NCI-H2227 (cell line): ENCODE data around the gene UBXN10.
A peak's percentile ranks its signal among the peaks of the same experiment; 100 is the strongest.

Source experiments
- DNase-seq: peaks from one replicate; lab custom pipeline; 2025; ENCODE audit not compliant: unreplicated experiment; lab: John Stamatoyannopoulos, UW

The UBXN10 gene

GRCh38 chr1:20182415-20182814 is 3.5 kb upstream of the UBXN10 start:
- DNase-seq, result no peak

GRCh38 chr1:20183035-20183434 is 2.9 kb upstream of the UBXN10 start:
- DNase-seq, result no peak

GRCh38 chr1:20183616-20184271 is 2.2 kb upstream of the UBXN10 start:
- peak; percentile 17 for DNase-seq

- no peak for DNase-seq
Measured at GRCh38 chr1:20184481-20184900, 1.4 kb upstream of the UBXN10 start.

GRCh38 chr1:20184997-20185833 is 681 bp upstream of the UBXN10 start:
- no peak for DNase-seq

- DNase-seq, result peak; percentile 34
Measured at GRCh38 chr1:20187103-20187812, 1.4 kb downstream of the UBXN10 start.

GRCh38 chr1:20187813-20188454 is 2.0 kb downstream of the UBXN10 start:
- no peak for DNase-seq

- no peak for DNase-seq
Measured at GRCh38 chr1:20188455-20188817, 2.5 kb downstream of the UBXN10 start.

GRCh38 chr1:20189664-20190063 is 3.8 kb downstream of the UBXN10 start:
- no peak for DNase-seq

- no peak for DNase-seq
Measured at GRCh38 chr1:20190256-20191160, 4.6 kb downstream of the UBXN10 start.

GRCh38 chr1:20191266-20191825 is 5.5 kb downstream of the UBXN10 start:
- DNase-seq, result no peak

- DNase-seq, result no peak
Measured at GRCh38 chr1:20192364-20192763, 6.5 kb downstream of the UBXN10 start.

GRCh38 chr1:20192871-20193411 is 7.0 kb downstream of the UBXN10 start:
- DNase-seq, result no peak

- DNase-seq, result no peak
Measured at GRCh38 chr1:20194224-20194623, 8.3 kb downstream of the UBXN10 start.

- DNase-seq, result peak; percentile 62
Measured at GRCh38 chr1:20194757-20195461, 9.0 kb downstream of the UBXN10 start.

- DNase-seq, result no peak
Measured at GRCh38 chr1:20195462-20195780, 9.5 kb downstream of the UBXN10 start.

GRCh38 chr1:20197329-20197791 is 11.5 kb downstream of the UBXN10 start:
- DNase-seq, result no peak

GRCh38 chr1:20198296-20198695 is 12.4 kb downstream of the UBXN10 start:
- DNase-seq, result no peak

GRCh38 chr1:20198918-20199317 is 13.0 kb downstream of the UBXN10 start:
- no peak for DNase-seq
